Activated CD4-positive, alpha-beta T cell treated with anti-CD3 and anti-CD28 coated beads, Interleukin-2, amount 10 ng/mL, durations not matched to agents 24 days and 14 days (primary cell): ENCODE measurements around the gene TRAPPC3L. TPM values are rescaled to one million over a fixed set of nuclear protein-coding genes. Genes with fewer than 3 reads are reported as not detected.
A peak's percentile ranks its signal among the peaks of the same experiment; 100 is the strongest.

ENCODE experiments used
- DNase-seq: peaks from one replicate; pipeline ENCODE4 v3.0.0; 2022
- H3K27ac Mint-ChIP-seq: one replicate; pipeline ENCODE4 v1.8.0; 2022; ENCODE audit warnings: mild to moderate bottlenecking, mixed read lengths
- H3K27me3 Mint-ChIP-seq: one replicate; pipeline ENCODE4 v1.8.0; 2022; ENCODE audit warnings: mixed read lengths
- H3K36me3 Mint-ChIP-seq: one replicate; pipeline ENCODE4 v1.8.0; 2022; ENCODE audit warnings: low read depth, mild to moderate bottlenecking, mixed read lengths
- H3K4me1 Mint-ChIP-seq: one replicate; pipeline ENCODE4 v1.8.0; 2021; ENCODE audit warnings: mixed read lengths
- H3K4me3 Mint-ChIP-seq: one replicate; pipeline ENCODE4 v1.8.0; 2022; ENCODE audit warnings: mild to moderate bottlenecking, moderate library complexity, mixed read lengths
- H3K9me3 Mint-ChIP-seq: one replicate; pipeline ENCODE4 v1.8.0; 2021; ENCODE audit warnings: mixed read lengths
- intact Hi-C: fragments of 100-400 bp; cut with micrococcal nuclease; formaldehyde crosslinking; loops from one replicate; pipeline ENCODE4 v1.15.1; 2023
- total RNA-seq: library from RNA; stranded (reverse); gene quantifications from 2 replicates; pipeline ENCODE4 v1.2.3, GENCODE V29; 2022

The TRAPPC3L gene
- total RNA-seq, 1 donor from 2014 or later: not detected

DNA sequence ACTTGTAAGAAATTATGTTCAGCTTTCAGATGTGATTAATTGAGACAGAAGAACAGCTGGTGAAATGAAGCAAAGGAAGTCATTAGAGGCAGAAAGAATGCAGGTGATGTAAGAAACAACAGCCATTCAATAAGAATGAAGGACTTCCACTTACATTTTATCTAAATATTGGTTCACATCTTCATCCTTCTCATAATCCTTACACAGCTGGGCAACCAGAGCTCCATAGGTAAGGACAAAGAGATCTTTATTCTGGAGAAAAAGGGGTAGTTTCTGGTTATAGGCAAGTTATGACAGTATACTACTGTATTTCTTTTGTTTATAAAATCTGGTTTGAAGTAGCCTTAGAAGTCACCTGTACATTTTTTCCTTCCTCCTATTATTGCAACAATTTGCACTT, 2.3 kb downstream of the TRAPPC3L start:
- H3K27ac Mint-ChIP-seq: no peak overlapping the region
- no peak overlapping the region for H3K4me3 Mint-ChIP-seq
- intact Hi-C loops: no loop called here
- H3K36me3 Mint-ChIP-seq: no peaks in the 10 kb centered on the region
- H3K4me1 Mint-ChIP-seq: no peaks in the 10 kb centered on the region
- H3K27me3 Mint-ChIP-seq: peaks cover 49% of the 10 kb centered on the region
- H3K9me3 Mint-ChIP-seq: no peaks in the 10 kb centered on the region
- DNase-seq: no peak

DNA sequence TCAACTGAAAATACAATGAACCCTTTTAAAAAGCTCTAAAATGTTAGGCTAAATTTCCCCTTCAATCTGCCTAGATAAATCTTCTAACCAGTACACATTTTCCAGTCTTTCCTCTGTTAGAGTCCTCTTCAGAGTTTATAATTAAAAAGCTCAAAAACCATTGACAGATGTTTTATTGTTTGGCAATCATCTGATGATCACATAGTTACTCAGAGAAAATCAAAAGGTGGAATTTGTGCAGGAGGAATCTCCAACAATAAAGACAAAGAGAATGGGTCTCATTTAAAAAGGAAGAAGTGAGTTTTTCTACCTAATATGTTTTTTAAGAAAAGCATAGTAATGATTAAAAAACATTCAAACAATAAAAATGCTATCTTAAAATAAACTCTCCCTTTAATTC, 3.1 kb downstream of the TRAPPC3L start:
- H3K36me3 Mint-ChIP-seq: no peaks in the 10 kb centered on the region
- peaks cover 51% of the 10 kb centered on the region for H3K27me3 Mint-ChIP-seq
- no peak overlapping the region for H3K4me3 Mint-ChIP-seq
- intact Hi-C loops: no loop called here
- H3K9me3 Mint-ChIP-seq: no peaks in the 10 kb centered on the region
- DNase-seq: no peak
- no peak overlapping the region for H3K27ac Mint-ChIP-seq
- no peaks in the 10 kb centered on the region for H3K4me1 Mint-ChIP-seq

DNA sequence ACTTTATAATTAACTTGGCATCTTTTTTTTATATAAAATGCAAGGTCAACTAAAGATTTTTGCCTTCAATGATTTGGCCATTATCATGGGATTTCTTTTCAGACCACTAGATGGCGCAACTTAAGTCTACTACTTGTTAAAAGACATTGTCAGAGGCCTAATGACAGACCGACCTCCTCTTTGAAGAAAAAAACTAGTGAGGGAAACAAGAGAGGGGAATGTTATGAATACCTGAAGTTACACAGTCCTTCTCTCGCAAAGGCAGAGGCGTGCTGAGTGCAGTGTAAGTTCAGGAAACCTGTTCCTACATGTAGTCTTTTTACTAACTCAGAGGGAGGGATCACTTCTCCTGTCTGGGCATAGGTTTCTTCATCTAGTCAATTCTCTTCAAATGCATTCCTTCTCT, 9.3 kb downstream of the TRAPPC3L start:
- intact Hi-C loops: loop anchor here (1.0 to 10.0 kb wide), 3 partner anchors 25 to 309 kb away; no protein-coding TSS in a partner anchor
- H3K9me3 Mint-ChIP-seq: no peaks in the 10 kb centered on the region
- DNase-seq: peak; percentile 81
- H3K4me3 Mint-ChIP-seq: no peak overlapping the region
- H3K27me3 Mint-ChIP-seq: peaks cover 47% of the 10 kb centered on the region
- H3K27ac Mint-ChIP-seq: no peak overlapping the region
- no peaks in the 10 kb centered on the region for H3K36me3 Mint-ChIP-seq
- peaks cover 2% of the 10 kb centered on the region for H3K4me1 Mint-ChIP-seq

DNA sequence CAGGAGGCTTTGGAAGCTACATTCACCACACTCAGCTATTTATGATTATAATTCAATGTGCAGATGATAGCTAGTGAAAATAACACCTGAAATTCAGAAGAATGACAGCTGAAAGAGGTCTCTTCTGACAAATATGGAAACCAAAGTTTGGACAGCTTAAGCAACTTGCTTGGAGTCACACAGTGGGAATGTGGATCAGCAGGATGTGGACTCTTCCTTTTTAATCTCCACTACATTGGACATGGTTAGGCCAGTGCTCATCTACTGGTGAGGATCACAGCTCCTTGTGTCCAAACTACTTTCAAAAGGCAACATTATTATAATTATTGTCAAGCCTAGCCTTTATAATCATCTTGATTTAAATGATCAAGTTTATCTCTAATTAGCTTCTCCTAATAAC, 10.4 kb downstream of the TRAPPC3L start:
- Mint-ChIP-seq H3K27ac (no peak overlapping the region), H3K4me1 (peaks cover 2% of the 10 kb centered on the region), H3K36me3 (no peaks in the 10 kb centered on the region), H3K4me3 (no peak overlapping the region), H3K9me3 (no peaks in the 10 kb centered on the region), H3K27me3 (peaks cover 47% of the 10 kb centered on the region)
- DNase-seq: no peak
- intact Hi-C loops: loop anchor here (10.0 kb wide), 1 partner anchor 310 kb away; no protein-coding TSS in a partner anchor

DNA sequence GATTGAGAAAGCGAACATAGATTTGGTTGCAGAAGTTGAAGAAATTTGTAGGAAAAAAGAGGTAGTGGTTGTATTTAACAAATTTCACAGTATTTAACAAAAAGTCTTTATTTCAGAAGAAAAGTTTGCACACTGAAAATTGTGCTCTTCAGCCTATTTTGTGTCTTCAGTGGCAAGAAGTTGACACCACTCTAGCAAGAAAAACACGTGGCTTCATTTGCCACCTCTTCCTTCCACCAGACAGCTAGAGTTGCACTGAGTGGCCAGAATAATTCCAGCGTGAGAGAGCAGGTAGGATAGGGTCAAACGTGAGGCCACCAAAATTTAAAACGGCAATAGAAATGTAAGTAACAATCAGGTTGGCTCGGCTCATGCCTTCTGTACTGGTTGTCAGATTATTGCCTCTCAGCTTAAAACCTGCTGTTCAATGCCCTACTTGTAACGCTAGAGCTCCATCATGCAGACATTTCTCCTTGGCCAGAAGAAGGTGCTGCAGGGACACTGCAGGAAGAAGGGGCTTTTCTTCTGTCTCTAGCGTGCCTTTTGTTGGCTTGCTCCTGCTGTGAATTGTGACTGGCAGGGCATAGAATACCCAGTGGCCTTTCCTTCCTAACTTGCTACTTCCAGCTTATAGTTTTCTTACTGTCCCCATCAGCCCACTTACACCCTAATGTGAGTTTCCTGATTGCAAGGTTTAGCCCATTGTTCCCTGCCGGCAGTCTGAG, 12.1 kb downstream of the TRAPPC3L start:
- DNase-seq: no peak
- intact Hi-C loops: loop anchor here (5.0 to 10.0 kb wide), 2 partner anchors 311 to 316 kb away; no protein-coding TSS in a partner anchor
- Mint-ChIP-seq H3K9me3 (no peaks in the 10 kb centered on the region), H3K27ac (no peak overlapping the region), H3K27me3 (peaks cover 52% of the 10 kb centered on the region), H3K36me3 (no peaks in the 10 kb centered on the region), H3K4me3 (no peak overlapping the region), H3K4me1 (peaks cover 2% of the 10 kb centered on the region)

DNA sequence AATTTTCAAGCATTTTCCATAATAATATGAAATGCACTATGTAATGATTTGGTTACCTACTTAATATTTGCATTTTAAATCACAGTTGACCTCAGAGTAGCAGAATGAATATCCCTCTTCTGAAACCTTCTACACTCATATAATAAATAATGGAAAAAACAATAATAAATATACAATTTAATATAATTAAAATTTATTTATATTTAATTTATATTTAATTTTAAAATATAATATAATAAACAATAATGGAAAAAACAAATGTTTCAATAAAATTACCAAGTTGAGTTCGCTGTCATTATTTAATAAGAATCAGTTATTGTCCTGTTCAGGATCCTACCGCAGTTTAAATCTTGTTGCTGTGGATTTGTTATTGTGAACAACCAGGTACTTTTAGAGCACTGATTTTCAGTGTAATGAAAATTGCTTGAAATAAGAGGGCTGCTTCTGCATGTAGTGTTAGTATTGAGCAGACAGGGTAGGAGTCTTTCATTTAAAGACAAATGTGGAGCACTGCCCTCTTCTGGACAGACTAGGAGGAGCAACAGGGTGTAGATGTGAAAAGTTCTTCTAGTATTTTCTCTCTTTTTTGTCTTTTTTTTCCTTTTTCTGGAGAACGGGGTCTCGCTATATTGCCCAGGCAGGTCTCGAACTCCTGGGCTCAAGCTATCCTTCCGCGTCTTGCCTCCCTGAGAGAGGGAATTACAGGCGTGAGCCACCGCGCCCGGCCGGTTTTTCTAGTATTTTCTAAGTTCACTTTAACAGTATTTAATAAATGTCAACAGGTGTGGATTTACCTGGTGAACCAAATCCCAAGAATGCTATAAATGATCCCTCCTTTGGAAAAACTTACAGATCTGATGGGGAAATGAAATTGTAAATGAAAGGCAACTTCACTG, 13.6 kb downstream of the TRAPPC3L start:
- Mint-ChIP-seq H3K4me1 (peaks cover 2% of the 10 kb centered on the region), H3K27ac (no peak overlapping the region), H3K9me3 (no peaks in the 10 kb centered on the region), H3K4me3 (no peak overlapping the region), H3K27me3 (peaks cover 59% of the 10 kb centered on the region), H3K36me3 (no peaks in the 10 kb centered on the region)
- peak; percentile 91 for DNase-seq
- intact Hi-C loops: loop anchor here (1.0 to 10.0 kb wide), 4 partner anchors 88 to 315 kb away; no protein-coding TSS in a partner anchor

DNA sequence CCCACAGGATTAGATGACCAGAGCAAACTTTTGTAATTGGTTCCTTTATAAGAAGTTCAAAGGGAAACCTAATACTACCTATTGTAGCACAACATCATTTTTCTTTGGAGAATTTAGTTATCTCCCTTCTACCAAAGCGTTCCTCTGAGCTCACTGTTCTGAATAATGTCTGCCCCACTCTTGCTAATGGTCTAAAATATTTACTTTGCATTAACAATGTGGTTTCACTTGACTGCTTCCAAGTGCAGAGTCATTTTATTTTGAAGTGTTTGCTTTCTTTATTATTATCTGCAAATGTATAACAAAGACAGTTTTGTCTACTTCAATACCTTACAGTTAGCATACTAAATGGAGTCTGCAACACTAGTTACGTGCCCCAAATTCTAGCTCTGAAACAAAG, 15.0 kb downstream of the TRAPPC3L start:
- Mint-ChIP-seq H3K27me3 (peaks cover 59% of the 10 kb centered on the region), H3K4me3 (no peak overlapping the region), H3K36me3 (no peaks in the 10 kb centered on the region), H3K9me3 (no peaks in the 10 kb centered on the region), H3K27ac (no peak overlapping the region), H3K4me1 (no peaks in the 10 kb centered on the region)
- intact Hi-C loops: loop anchor here (5.0 to 10.0 kb wide), 2 partner anchors 313 to 314 kb away; no protein-coding TSS in a partner anchor
- DNase-seq: no peak

DNA sequence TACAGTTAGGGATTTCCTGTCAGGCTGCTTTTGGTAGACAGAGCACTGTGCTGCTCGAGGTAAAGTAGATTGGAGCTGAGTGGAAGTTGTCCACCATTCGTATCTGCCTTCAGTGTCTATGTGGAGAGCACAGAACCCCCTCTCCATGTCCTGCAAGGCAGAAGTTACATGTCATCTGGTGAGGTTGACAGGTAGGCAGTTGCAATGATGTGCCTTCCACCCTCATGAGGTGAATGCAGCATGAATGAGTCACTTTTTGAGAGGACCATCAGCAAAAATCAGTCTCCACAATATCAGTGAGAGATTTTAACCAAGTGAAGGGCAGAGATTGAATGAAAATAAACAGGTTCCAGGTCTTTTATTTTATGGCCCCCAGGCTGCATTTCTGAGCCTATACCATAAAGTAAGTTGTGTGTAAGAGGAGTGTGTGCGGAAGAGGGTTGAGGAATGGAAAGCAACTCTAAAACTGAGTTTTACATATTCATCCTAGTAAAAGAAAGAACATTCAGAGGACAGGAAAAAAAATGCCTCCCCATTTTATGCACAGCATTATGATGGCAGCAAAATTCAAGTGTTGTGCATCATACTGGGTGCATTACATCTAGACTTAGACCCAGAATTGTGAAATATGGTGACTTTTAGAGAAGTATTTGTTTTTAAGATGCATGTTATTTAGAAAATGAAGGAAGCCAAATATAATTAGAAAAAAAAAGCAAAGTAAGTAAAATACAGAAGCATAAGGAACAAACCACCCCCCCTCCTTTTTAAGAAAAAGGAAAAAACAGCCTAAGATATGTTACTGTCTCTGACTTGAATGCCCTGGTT, 15.8 kb downstream of the TRAPPC3L start:
- H3K27ac Mint-ChIP-seq: no peak overlapping the region
- intact Hi-C loops: loop anchor here (5.0 to 10.0 kb wide), 2 partner anchors 312 to 315 kb away; no protein-coding TSS in a partner anchor
- no peaks in the 10 kb centered on the region for H3K9me3 Mint-ChIP-seq
- H3K27me3 Mint-ChIP-seq: peaks cover 55% of the 10 kb centered on the region
- no peak overlapping the region for H3K4me3 Mint-ChIP-seq
- DNase-seq: no peak
- no peaks in the 10 kb centered on the region for H3K36me3 Mint-ChIP-seq
- H3K4me1 Mint-ChIP-seq: no peaks in the 10 kb centered on the region

DNA sequence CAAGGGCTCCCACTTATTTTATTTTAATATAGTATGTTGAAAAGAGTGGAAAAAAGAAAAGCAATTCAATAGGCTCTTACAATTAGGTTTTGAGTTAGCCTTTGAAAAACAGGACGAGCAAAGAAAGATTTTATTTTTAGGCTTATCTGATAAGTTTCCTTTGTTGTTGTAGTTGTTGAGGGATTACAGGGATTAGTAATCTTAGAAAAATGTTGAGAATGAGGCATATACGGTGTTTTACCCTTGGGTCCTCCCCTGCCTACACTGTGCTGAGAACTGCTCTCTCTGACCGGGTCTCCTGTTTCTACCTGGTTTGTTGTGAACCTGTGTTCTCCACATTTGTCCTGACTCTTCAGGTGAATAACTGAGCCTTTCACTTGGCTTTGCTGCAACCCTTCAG, 16.7 kb downstream of the TRAPPC3L start:
- Mint-ChIP-seq H3K36me3 (no peaks in the 10 kb centered on the region), H3K27me3 (peaks cover 47% of the 10 kb centered on the region), H3K4me1 (no peaks in the 10 kb centered on the region), H3K27ac (no peak overlapping the region), H3K4me3 (no peak overlapping the region), H3K9me3 (no peaks in the 10 kb centered on the region)
- DNase-seq: no peak
- intact Hi-C loops: no loop called here

DNA sequence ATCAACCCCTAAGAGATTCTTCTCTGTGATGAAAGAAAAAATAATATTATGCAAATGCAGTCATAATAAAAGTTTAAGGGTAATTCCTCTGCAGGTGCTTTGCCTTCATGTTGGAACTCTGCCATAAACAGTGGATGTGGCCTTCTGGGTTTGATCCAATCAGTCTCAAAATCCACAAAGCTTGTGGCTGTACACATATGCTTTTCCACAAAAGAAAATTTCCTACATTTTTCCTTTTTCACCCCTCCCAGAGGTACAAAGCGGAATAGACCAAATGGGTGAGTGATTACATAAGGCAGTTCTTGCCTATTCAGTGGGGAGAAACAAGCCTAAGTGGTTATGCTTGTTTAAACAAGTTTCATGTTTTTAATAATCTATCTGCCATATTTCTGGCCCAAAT, 17.4 kb downstream of the TRAPPC3L start:
- intact Hi-C loops: no loop called here
- no peaks in the 10 kb centered on the region for H3K36me3 Mint-ChIP-seq
- H3K27me3 Mint-ChIP-seq: peaks cover 43% of the 10 kb centered on the region

DNA sequence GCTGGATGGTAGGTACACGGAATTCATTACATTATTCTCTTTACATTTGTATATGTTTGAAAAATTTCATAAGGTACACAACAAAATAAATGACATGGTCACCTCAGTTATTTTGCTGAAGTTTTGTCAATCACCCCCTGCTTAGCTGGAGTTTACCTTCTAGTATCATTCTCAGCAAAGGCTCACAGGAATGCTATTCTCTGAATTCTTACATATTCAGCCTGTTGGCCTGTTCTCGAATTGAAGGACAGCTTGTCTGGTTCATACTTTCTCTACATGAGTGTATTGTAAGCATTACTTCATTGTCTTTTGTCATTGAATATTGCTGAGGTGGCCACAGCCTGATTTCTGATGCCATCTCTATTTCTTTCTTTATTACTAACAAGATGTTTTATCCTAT, 21.2 kb downstream of the TRAPPC3L start:
- no peaks in the 10 kb centered on the region for H3K9me3 Mint-ChIP-seq
- H3K27me3 Mint-ChIP-seq: peaks cover 22% of the 10 kb centered on the region
- no peaks in the 10 kb centered on the region for H3K4me1 Mint-ChIP-seq
- intact Hi-C loops: no loop called here
- no peak overlapping the region for H3K27ac Mint-ChIP-seq
- no peak overlapping the region for H3K4me3 Mint-ChIP-seq
- no peak for DNase-seq
- no peaks in the 10 kb centered on the region for H3K36me3 Mint-ChIP-seq

More for the DNA sequence above, 17.4 kb downstream of the TRAPPC3L start:
- Mint-ChIP-seq H3K4me1 (no peaks in the 10 kb centered on the region), H3K4me3 (no peak overlapping the region), H3K9me3 (no peaks in the 10 kb centered on the region), H3K27ac (no peak overlapping the region)
- DNase-seq: no peak

DNA sequence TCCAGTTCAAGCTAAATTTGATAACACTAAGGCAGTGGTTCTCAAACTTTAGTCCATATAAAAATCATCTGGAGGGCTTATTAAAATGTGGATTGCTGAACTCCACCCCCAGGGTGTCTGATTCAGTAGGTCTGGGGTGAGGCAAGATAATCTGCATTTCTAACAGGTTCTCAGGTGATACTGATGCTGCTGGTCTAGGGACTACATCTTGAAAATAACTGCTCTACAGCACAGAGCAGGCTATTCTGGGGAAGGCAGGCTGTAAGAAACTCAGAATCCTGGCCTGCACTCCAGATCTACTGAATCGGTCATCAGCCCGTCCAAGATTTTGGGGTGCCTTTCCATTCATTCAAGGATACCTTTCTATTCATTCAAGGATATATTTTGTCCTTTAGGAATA, 22.6 kb downstream of the TRAPPC3L start:
- intact Hi-C loops: no loop called here
- Mint-ChIP-seq H3K36me3 (no peaks in the 10 kb centered on the region), H3K4me3 (no peak overlapping the region), H3K4me1 (no peaks in the 10 kb centered on the region), H3K9me3 (no peaks in the 10 kb centered on the region), H3K27me3 (peaks cover 23% of the 10 kb centered on the region), H3K27ac (no peak overlapping the region)
- no peak for DNase-seq

DNA sequence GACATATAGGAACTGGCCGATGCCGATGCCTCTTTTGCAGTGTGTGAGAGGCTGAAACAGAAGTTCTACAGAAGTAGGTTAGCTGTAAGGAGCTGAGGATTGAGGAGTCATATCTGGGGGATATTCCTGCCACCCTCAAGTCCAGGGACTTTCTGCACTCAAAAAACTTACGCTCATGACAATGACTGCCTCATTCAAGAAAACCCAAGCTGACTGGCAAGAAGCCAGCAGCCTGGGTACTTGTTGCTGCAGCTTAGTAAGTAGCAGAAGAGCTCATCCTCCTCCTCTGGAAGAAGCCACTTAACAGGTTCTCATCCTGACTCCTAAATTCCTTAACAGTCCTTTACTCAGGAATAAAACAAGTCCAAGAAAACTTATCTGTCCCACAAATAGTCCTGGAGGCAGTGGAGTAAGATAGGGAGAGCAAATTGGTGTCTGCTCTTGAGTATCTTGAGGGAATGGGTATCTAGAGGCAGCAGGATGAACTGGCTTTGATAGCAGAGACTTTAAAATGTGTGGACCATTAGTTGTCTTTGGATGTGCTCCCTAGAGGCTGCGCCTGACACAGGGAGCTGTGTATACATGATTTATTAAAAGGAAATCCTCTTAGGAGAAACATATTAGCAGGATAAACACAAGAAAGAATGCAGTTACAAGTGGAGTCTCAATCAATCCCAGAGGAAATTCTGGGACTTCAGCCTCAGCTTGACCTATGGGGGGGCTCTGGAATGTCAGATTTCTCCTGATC, 26.7 kb downstream of the TRAPPC3L start:
- peaks cover 31% of the 10 kb centered on the region for H3K27me3 Mint-ChIP-seq
- no peak overlapping the region for H3K4me3 Mint-ChIP-seq
- no peak overlapping the region for H3K27ac Mint-ChIP-seq
- H3K36me3 Mint-ChIP-seq: no peaks in the 10 kb centered on the region
- DNase-seq: no peak
- intact Hi-C loops: no loop called here
- H3K9me3 Mint-ChIP-seq: no peaks in the 10 kb centered on the region
- H3K4me1 Mint-ChIP-seq: no peaks in the 10 kb centered on the region
